LNCAP (cell line): ENCODE results near the gene CFAP52.

ENCODE experiments used
- CTCF ChIP-seq: fragments of 450-650 bp; IDR thresholded peaks from 2 replicates; pipeline ENCODE4 v1.5.1; 2017; ENCODE audit warnings: mild to moderate bottlenecking

Gene CFAP52

GRCh38 chr17:9644910-9645751 is 68.7 kb downstream of the CFAP52 start, which contains the start of gene USP43:
USP43 (plus strand) TSS chr17:9645517; CDS start chr17:9645633, 116 bp downstream.
- no peak for TF ChIP-seq CTCF

GRCh38 chr17:9645851-9646545 is 69.6 kb downstream of the CFAP52 start:
- TF ChIP-seq CTCF: peak; percentile 54

- no peak for TF ChIP-seq CTCF
These were observed 70.1 kb downstream of the CFAP52 start for GRCh38 chr17:9646546-9646885.

- TF ChIP-seq CTCF: no peak
These were observed 70.6 kb downstream of the CFAP52 start for GRCh38 chr17:9647014-9647413.

- TF ChIP-seq CTCF: no peak
These were observed 72.2 kb downstream of the CFAP52 start for GRCh38 chr17:9648521-9649110.

GRCh38 chr17:9658593-9659211 is 82.3 kb downstream of the CFAP52 start:
- no peak for TF ChIP-seq CTCF

GRCh38 chr17:9661027-9661426 is 84.6 kb downstream of the CFAP52 start:
- no peak for TF ChIP-seq CTCF
